Fibroblast of lung (primary cell): ENCODE data around the gene RREB1. TPM values are rescaled to one million over a fixed set of nuclear protein-coding genes. Genes with fewer than 3 reads are reported as not detected.

Experiments
- DNase-seq, 2 donors: peaks; one replicate each; pipeline versions ENCODE4 v3.0.0 to v3.0.0-alpha.2; 2010; ENCODE audit warnings: low read depth in 2 of 2
- H2AFZ ChIP-seq: 2 replicates; pipeline ENCODE4 v1.5.1; 2012; ENCODE audit warnings: low read length, control low read depth, inconsistent platforms
- H3K27ac ChIP-seq: 2 replicates; pipeline ENCODE4 v1.5.1; 2011; ENCODE audit warnings: low read length, control low read depth; ENCODE audit not compliant: insufficient read depth
- H3K27me3 ChIP-seq: 2 replicates; pipeline ENCODE4 v1.5.1; 2011; ENCODE audit warnings: mild to moderate bottlenecking, low read length; ENCODE audit not compliant: control insufficient read depth, insufficient read depth
- H3K36me3 ChIP-seq: 2 replicates; pipeline ENCODE4 v1.5.1; 2011; ENCODE audit warnings: low read length; ENCODE audit not compliant: control insufficient read depth, insufficient read depth
- H3K4me1 ChIP-seq: 2 replicates; pipeline ENCODE4 v1.5.1; 2011; ENCODE audit warnings: low read length; ENCODE audit not compliant: control insufficient read depth, insufficient read depth; ENCODE audit errors: extremely low read depth
- H3K4me2 ChIP-seq: 2 replicates; pipeline ENCODE4 v1.5.1; 2011; ENCODE audit warnings: low read length, control low read depth; ENCODE audit not compliant: insufficient read depth; ENCODE audit errors: extremely low read depth
- H3K4me3 ChIP-seq, 4 experiments: fragments of 200-600 bp in 1 of 4; sonication (generic) in 1 of 4; replicated peaks in 1 of 4; 2 replicates each; pipeline ENCODE4 v1.5.1; 2011 to 2016; ENCODE audit warnings: low read length in 4 of 4, low read depth in 3 of 4, mild to moderate bottlenecking in 3 of 4, control low read depth in 2 of 4, inconsistent platforms in 1 of 4, mixed read lengths in 1 of 4; ENCODE audit not compliant: insufficient read depth in 1 of 4; ENCODE audit errors: control extremely low read depth in 1 of 4
- H3K79me2 ChIP-seq: 2 replicates; pipeline ENCODE4 v1.5.1; 2012; ENCODE audit warnings: mild to moderate bottlenecking, low read length, inconsistent platforms; ENCODE audit not compliant: control insufficient read depth, insufficient read depth
- H3K9ac ChIP-seq: 2 replicates; pipeline ENCODE4 v1.5.1; 2011; ENCODE audit warnings: mild to moderate bottlenecking, low read length, control low read depth; ENCODE audit not compliant: insufficient read depth
- H3K9me3 ChIP-seq: 2 replicates; pipeline ENCODE4 v1.5.1; 2012; ENCODE audit warnings: low read depth, low read length; ENCODE audit not compliant: control insufficient read depth, insufficient read depth
- H4K20me1 ChIP-seq: 2 replicates; pipeline ENCODE4 v1.5.1; 2011; ENCODE audit warnings: low read length; ENCODE audit not compliant: control insufficient read depth, insufficient read depth; ENCODE audit errors: extremely low read depth
- EZH2 ChIP-seq: IDR thresholded peaks from 2 replicates; pipeline ENCODE4 v1.5.1; 2012; ENCODE audit warnings: low read length, control low read depth, mild to moderate bottlenecking; ENCODE audit errors: missing control alignments
- polyA plus RNA-seq, 2 donors: library from polyadenylated mRNA; depleted of rRNA in 1 of 2; stranded (reverse) in 1 of 2; unstranded in 1 of 2; fragments of >200 nt; gene quantifications; 2 replicates each; pipeline ENCODE4 v1.2.1, GENCODE V29; 2011 to 2012; ENCODE audit warnings: missing spikeins in 1 of 2
- total RNA-seq: library from RNA; depleted of rRNA; stranded (reverse); fragments of >200 nt; gene quantifications from 2 replicates; pipeline ENCODE4 v1.2.1, GENCODE V29; 2014
- TF ChIP-seq, protein P1 (sequence below), 2 donors: IDR thresholded peaks in 1 of 2; conservative IDR thresholded peaks in 1 of 2; 1 replicate in 1 of 2; 2 replicates in 1 of 2; pipeline ENCODE4 v1.5.1; 2011 to 2012; ENCODE audit warnings: low read length in 2 of 2, control low read depth in 1 of 2, inconsistent platforms in 1 of 2, low read depth in 1 of 2, mild to moderate bottlenecking in 1 of 2

RREB1 gene
- total and polyA plus RNA-seq, 2 donors (not counting 1 experiment from before 2014, with no cell fraction given): 2.4 to 18.8 TPM

DNA sequence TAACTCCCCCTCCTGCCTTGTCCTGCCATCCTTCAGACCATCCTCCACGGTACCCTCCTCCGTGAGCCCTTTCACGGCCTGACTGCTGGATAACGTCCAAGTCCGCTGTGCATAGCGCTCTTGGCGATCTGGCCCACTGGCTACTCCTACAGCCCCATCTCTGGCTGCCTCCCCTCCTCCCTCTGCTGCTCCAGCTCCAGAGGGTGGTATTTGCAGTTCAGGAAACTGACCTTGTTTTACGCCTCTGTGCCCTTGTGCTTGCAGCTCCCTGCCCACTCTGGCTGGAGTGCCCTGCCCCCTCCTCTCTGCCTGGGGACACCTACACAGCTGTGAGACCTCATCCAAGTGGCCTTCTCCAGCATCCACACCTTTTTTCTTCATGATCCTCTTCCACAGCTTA is 6.5 kb upstream of the RREB1 start:
- no peak for DNase-seq
- no peaks in the 10 kb centered on the region for H3K27me3 ChIP-seq
- no peak overlapping the region for H3K27ac ChIP-seq
- H3K36me3 ChIP-seq: no peaks in the 10 kb centered on the region
- H2AFZ ChIP-seq: no peak overlapping the region
- no peak overlapping the region for H3K4me2 ChIP-seq
- no peak overlapping the region for H3K9ac ChIP-seq
- TF ChIP-seq EZH2: no peak
- TF ChIP-seq, protein P1, sequence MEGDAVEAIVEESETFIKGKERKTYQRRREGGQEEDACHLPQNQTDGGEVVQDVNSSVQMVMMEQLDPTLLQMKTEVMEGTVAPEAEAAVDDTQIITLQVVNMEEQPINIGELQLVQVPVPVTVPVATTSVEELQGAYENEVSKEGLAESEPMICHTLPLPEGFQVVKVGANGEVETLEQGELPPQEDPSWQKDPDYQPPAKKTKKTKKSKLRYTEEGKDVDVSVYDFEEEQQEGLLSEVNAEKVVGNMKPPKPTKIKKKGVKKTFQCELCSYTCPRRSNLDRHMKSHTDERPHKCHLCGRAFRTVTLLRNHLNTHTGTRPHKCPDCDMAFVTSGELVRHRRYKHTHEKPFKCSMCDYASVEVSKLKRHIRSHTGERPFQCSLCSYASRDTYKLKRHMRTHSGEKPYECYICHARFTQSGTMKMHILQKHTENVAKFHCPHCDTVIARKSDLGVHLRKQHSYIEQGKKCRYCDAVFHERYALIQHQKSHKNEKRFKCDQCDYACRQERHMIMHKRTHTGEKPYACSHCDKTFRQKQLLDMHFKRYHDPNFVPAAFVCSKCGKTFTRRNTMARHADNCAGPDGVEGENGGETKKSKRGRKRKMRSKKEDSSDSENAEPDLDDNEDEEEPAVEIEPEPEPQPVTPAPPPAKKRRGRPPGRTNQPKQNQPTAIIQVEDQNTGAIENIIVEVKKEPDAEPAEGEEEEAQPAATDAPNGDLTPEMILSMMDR (conservative IDR thresholded peaks at IDR 0.05 in 1 of 2, IDR thresholded peaks at IDR 0.05 in 1 of 2; ENCODE audit: low read depth in 1 of 2, low read length in 2 of 2): no peak
- H3K79me2 ChIP-seq: no peaks in the 10 kb centered on the region
- H3K9me3 ChIP-seq: no peaks in the 10 kb centered on the region
- no peaks in the 10 kb centered on the region for H4K20me1 ChIP-seq
- H3K4me1 ChIP-seq: no peaks in the 10 kb centered on the region
- no peak overlapping the region for H3K4me3 ChIP-seq

DNA sequence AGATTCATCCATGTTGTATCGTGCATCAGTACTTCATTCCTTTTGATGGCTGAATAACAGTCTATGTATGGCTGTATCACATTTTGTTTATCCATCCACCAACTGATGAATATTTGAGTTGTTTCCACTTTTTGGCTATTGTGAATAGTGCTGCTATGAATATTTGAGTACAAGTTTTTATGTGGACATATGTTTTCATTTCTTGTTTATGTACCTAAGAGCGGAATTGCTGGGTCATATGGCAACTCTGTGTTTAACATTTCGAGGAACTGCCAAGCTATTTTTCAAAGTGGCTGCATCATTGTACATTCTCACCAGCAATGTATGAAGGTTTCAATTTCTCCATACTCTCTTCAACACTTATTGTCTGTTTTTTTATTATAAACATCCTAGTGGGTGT is 3.0 kb upstream of the RREB1 start:
- Histone ChIP-seq H3K4me1 (peaks cover 2% of the 10 kb centered on the region), H4K20me1 (no peaks in the 10 kb centered on the region), H3K9ac (no peak overlapping the region), H2AFZ (no peak overlapping the region), H3K27me3 (no peaks in the 10 kb centered on the region), H3K36me3 (no peaks in the 10 kb centered on the region), H3K79me2 (peaks cover 15% of the 10 kb centered on the region), H3K4me3 (no peak overlapping the region), H3K27ac (no peak overlapping the region), H3K4me2 (no peak overlapping the region), H3K9me3 (no peaks in the 10 kb centered on the region)
- DNase-seq: no peak
- TF ChIP-seq, protein P1 (conservative IDR thresholded peaks at IDR 0.05 in 1 of 2, IDR thresholded peaks at IDR 0.05 in 1 of 2; ENCODE audit: low read depth in 1 of 2, low read length in 2 of 2): no peak
- TF ChIP-seq EZH2: no peak

DNA sequence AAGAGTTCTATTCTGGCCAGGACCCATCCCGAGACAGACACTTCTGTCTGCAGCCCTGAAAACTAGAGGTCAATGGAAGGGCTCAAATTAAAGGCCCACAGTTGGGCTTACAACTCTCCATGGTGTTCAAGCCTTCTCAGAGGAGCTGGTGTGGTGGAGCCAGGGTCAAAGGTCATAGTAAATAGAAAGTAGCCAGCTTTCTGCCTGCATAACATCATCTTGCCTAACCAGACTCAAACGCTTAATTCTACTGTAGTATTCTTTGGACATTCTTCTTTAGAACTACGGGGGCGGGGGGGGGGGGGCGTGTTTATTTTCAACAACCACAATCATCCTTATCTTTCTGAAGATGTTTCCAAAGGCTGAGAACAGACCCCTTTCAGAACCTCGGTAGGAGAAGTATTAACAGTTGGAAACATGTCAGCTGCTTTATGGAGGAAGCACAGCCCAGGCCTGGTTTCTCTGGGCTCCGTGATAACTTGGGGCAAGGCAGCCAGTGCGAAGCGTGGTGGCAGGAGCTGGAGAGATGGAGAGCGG is 1.5 kb upstream of the RREB1 start:
- no peak for TF ChIP-seq EZH2
- TF ChIP-seq, protein P1 (conservative IDR thresholded peaks at IDR 0.05 in 1 of 2, IDR thresholded peaks at IDR 0.05 in 1 of 2; ENCODE audit: low read depth in 1 of 2, low read length in 2 of 2): no peak
- peak in 1 of 2 donors; percentile 53 for DNase-seq

More for the DNA sequence above, 1.5 kb upstream of the RREB1 start:
- Histone ChIP-seq H3K27me3 (no peaks in the 10 kb centered on the region), H3K4me1 (peaks cover 5% of the 10 kb centered on the region), H3K9me3 (no peaks in the 10 kb centered on the region), H3K9ac (no peak overlapping the region), H4K20me1 (peaks cover 5% of the 10 kb centered on the region), H3K79me2 (peaks cover 30% of the 10 kb centered on the region), H3K36me3 (no peaks in the 10 kb centered on the region), H3K4me2 (peak overlapping the region; percentile 40), H3K4me3 (peak overlapping the region in 1 of 4 experiments; percentile 97), H2AFZ (peak overlapping the region; percentile 67), H3K27ac (peak overlapping the region; percentile 83)
